Measurements from ENCODE around the gene CD93.

CD93 gene

DNA sequence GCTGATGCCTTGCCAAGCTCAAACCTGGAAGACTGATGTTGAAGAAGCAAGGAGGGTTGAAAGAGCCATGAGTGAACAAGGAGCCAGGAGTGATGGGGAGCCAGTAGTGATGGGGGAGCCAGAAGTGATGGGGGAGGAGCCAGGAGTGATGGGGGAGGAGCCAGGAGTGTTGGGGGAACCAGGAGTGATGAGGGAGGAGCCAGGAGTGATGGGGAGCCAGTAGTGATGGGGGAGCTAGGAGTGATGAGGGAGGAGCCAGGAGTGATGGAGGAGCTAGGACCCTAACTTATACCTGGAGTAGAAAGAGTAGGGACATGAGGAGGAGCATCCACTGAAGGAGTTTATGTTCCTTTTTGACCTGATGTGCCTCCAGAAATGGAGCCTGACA lies 14.6 kb upstream of the CD93 start:
- no peak for DNase-seq (ENCODE audit: insufficient read length, low spot score)
- no peak for FAIRE-seq

DNA sequence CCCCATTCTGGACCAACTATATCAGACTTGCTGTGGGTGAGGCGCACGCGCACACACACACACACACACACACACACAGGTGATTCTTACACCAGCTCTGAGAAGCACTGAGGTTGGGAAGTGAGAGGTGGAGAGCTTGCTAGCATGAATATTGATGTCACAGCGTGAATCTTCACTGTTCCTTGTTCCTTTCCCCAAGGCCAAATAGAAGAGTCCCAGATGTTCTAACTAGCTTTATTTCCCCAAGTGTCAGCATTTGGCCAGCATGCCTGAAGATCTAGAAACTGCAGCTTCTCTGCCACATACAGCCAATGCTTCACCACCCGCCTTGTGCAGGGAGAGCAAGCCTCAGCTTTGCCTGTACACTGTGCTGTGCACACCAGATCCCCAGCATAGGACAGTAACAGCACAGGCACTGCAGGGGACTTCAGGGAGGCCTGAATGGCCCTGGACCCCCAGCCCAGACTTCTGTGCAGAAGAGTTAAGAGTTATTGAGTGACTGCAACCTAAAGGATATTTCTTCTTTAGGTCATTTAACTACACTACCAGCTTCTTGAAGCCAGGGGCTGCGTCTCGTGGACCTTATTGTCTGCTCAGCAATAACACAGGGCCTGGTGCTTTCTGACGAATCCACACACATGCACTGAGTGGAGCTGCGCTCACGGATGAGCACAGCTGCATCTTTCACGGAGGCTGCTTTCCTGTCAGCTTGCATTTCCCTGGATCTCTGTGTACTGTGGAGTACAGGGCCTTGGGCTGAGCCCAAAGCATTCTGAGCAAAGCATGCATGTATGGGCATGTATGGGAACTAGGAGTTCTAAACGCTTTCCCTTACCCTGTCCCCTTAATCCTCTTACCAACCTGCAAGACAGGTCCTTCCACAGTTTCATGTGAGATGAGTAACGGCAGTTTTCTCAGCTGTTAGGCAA lies 13.9 kb upstream of the CD93 start:
- DNase-seq (ENCODE audit: insufficient read length, low spot score) = no peak
- no peak for FAIRE-seq

DNA sequence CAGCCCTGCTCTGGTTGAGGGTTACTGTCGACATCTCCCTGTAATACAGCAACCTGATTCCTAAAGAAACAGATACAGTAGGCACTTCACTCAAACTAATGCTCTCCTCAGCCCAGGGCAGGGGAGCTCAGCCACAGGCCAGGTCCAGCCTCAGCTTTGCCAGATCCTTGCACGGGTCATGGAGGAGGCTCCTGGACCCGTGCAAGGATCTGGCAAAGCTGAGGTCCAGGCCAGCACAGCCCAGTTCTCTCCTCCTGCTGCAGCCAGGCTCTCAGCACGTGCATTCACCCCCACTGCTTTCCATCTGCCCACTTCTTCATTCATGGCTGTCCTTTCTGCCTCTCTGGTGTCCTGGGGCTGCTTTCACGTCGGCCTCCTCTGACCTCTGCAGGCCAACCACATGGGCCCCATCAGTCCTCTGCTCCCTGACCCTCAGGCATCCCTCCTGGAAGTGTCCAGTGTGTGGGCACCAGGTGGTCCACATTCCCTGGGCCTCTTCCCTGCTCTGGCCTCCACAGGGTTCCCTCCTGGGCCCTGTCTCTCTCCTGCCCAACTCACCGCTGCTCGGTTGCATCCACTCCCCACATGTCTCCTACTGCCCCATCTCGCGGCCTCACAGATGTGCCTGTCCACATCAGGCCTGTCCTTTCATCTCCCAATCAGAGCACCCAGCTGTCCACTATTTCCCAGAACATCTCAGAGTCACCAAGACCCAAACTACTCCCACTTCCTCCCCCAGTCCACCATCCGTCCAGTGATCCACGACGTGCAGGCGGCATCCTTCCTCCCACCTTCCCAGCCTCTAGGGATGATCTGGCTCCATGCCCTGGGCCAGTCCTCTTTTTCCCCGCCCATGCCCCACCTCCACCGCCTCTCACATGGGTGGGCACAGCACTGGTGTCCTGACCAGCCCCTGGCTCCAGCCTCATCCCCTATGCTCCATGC lies 11.8 kb upstream of the CD93 start:
- FAIRE-seq (no peak), DNase-seq (ENCODE audit: insufficient read length, low spot score) (no peak)

DNA sequence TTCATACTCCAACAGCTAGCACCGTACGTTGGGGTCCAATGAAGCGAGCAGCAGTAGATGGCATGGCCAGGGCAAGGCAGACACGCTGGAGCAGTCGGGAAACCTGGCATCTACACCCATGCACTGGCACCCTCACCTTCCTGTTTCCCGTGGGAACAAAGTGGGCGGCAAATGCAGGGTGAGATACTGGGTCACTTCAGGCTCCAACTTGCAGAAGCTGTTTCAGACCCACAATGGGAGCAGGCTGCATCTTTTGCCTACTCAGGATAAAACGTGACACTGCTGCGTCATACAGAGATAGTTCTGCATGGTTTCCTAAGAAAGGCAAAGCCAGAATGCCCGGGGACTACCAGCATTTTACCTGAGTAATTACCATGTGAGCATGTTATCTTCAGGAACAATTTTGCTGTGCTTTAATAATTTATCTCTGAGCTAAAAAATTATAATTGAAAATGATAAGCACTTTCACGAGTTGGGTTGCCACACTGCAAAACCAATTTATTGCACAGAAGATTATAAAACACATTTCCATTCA lies 10.9 kb upstream of the CD93 start:
- no peak for FAIRE-seq
- no peak for DNase-seq (ENCODE audit: insufficient read length, low spot score)

DNA sequence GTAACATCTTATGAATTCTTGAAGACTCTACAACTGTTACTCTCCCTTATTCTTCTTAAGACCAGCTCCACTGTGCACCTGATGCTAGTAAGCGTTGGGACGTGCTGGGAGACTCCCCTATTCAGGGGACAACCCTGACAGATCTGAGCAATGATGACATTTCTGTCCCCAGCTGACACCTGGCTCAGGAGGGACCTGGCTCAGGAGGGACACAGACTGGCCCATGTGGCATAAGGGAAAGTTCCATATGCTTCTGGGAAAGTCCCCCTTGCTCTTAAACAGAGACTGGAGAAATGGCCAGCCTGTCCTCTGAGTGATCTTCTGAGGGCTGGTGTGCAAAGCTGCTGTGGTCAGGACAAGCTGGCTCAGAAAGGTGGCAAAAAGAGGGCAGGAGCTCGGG lies 10.0 kb upstream of the CD93 start:
- FAIRE-seq = no peak

DNA sequence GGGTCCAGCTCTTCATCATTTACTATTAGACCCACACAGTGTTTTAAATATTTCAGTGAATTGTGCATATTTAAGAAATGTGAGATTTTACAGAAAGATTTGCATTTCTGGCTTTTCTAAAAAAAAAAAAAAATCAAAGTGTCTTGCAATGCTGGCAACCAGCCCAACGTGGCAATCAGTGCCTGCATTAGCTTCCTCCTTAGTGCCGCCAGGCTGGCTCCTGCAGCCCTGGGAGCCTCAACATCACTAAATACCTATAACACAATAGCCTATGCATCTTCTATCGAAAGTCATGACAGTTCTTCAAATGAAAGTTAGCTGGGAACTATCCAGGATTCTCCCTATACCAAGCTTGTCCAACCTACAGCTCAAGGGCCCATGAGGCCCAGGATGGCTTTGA lies 9.4 kb upstream of the CD93 start:
- FAIRE-seq (no peak), DNase-seq (ENCODE audit: insufficient read length, low spot score) (no peak)

More for the DNA sequence above, 10.0 kb upstream of the CD93 start:
- no peak for DNase-seq (ENCODE audit: insufficient read length, low spot score)

DNA sequence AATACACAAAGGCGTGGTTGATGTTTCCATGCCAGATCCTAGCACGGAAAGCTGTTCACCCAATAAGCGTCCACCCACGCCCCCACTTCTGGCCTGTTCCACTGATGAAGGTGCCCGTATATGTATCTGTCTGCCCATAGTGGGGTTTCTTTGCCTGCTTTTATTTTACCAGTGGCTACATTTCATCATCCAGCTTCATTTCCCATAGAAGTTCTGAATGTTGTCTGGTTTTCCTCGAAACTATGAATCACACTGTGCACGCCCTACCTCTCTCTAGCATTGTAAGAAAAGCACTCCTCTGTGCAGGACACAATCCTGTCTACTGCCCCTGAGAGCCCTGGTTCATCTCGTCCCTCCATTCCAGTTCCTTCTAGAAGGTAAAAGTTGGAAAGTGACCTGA lies 8.8 kb upstream of the CD93 start:
- FAIRE-seq = no peak
- no peak for DNase-seq (ENCODE audit: insufficient read length, low spot score)

DNA sequence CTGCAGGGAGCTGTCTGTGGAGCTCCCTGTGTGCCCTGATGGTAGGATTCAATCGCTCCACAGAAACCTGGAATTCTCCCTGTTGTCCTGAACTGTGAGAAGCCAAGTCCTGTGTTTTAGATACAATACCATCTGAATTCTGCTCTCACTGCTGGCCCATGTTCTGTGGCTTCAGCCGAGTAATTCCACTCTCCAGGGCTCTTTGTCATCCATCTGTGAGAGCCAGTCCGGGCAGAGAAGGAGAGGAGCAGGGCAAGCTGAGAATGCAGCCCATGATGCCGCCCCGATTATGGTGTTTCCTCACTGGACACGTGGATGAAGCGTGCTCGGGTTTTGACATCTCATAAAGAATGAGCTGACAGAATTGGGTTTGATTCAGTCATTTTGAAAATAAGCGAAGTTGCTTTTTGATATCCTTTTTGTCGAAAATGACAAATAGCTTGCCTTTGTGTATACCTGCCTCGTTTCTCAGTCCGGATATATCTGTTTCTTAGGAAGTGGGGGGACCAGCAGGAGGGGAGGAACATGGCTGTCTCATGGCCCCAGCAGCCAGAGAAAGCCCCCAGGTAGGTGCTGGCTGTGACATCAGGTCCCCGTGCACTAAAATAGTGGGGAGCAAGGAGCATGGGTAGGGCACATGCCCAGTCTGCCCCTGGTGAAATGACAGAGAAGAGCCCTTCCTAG lies 8.2 kb upstream of the CD93 start:
- FAIRE-seq = no peak
- DNase-seq (ENCODE audit: insufficient read length, low spot score) = no peak

DNA sequence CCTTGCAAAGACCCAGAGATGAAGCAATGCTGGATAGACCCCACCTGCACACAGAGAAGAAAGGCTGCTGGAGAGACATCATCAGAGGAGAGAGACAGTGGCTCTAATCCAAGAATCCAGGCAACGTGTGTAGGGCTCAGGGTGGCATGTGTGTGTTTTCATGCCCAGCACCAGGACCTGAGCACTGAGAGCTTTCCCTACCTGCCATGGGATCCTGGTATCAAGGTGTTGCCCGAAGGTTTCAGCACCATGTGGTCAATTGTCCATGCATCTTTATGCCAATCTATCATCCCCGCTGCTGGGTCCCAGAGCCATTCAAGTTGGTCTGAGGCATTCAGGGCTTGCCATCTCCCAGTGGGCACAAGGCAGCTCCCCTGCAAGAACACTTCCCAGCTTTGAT lies 7.5 kb upstream of the CD93 start:
- DNase-seq (ENCODE audit: insufficient read length, low spot score) = no peak
- no peak for FAIRE-seq

DNA sequence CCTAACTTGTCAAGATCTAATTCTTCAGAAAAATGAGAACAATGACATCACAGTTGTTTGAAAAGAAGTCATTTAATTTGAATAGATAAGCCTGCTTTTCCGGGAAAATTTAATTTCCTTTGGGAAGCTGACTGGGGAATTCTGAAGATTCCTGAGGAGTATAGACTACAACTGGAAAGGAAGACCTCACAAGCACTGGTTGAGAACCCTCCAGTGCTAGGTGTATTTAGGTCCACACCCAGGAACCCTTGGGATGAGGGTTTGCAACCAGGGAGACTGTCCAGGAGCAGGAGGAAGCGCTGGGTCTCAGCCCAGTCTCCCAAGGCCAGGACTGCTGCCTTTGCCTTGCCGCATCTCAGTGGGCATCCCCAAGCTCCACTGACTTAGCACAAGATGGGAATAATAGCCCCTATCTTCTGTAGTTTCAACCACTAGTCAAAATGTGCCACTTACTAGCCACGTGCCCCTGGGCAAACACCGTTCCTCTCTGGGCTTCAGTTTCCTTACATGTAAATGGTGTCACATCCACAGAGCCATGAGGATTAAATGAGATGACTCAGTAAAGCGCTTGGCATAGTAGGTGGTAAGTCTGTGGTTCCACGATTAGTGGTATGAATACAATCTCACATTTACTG lies 6.9 kb upstream of the CD93 start:
- FAIRE-seq = no peak

DNA sequence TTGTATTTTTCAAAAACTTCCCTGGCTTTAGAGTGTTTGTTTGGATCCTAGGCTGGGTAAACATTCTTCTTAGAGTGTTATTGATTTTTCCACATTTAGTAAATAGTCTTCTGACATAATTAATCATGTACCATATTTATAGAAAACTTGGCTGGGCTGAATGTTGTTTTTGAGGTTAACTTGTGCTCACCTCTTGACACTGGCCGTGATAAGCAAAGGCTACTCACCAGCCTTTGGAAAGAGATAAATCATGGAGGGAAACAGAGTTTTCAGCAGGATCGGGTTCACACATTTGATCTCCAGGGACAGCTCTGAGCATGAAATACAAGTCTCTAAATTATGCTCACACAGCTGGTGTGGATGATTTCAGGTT lies 6.2 kb upstream of the CD93 start:
- DNase-seq (ENCODE audit: insufficient read length, low spot score) (no peak), FAIRE-seq (no peak)

More for the DNA sequence above, 6.9 kb upstream of the CD93 start:
- DNase-seq (ENCODE audit: insufficient read length, low spot score) = no peak

DNA sequence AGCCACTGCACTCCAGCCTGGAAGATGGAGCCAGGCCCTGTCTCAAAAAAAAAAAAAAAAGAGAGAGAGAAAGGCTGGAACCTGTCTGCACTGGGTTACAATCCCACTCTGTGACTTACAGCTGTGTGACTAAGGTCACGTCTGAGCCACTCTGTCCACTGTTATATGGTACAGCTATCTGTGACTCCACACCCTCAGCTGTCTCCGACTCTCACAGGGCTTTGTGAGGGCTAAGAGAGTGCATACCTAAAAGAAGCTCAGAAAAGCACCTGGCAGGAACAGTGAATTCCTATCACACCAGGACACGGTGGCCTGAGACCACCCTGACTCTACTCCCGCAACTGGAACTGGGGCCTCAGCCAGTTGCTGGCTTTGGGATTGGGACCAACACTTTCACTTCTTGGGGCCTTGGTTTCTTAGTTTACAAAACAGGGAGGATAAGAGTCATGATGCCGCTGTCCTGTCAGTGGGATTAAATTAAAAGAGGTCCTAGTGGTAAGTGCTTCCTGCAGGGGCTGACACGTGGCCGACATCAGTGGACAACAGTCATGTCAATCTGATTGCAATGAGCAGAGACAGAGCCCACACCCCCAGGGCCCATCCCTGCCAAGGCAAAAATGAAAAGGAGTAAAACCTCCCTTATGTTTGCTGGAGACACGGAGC lies 5.7 kb upstream of the CD93 start:
- no peak for DNase-seq (ENCODE audit: insufficient read length, low spot score)
- no peak for FAIRE-seq

DNA sequence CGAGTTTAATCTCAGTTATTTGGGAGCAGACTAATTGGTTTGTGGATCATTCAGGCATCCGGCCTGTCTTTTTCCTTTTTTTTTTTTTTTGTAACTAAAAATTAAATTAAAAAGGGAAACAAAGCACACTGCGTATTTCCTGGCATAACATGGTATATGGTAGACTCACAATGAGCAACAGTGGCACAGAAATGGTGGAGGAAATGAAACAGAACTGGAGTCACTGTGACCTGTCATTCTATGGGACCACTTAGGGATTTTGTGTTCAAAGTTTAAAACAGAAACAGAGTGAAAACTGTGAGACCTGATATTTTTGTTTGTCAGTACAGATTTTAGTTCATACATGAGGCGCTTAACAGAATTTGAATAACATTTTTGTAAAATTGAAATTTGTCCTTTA lies 4.8 kb upstream of the CD93 start:
- FAIRE-seq = no peak
- no peak for DNase-seq (ENCODE audit: insufficient read length, low spot score)

DNA sequence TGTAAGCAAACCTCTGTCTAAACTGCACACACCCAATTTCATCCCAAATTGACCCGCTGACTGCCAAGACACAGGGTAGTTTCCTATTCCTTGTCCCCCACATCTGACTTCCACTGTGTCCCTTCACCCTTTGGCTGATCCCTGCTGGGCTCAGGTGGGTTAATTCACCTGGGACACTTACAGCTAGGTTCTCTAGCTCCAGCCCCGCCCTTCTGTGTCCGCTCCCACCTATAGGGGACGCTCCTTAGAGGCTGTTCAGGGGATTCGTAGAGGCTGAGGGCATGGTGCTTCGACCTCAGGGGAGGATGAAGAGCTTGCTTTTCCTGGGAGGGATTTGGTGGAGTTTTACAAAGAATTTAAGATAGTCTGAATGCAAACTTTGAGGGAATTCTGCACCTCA lies 4.0 kb upstream of the CD93 start:
- no peak for FAIRE-seq
- DNase-seq (ENCODE audit: insufficient read length, low spot score) = no peak

DNA sequence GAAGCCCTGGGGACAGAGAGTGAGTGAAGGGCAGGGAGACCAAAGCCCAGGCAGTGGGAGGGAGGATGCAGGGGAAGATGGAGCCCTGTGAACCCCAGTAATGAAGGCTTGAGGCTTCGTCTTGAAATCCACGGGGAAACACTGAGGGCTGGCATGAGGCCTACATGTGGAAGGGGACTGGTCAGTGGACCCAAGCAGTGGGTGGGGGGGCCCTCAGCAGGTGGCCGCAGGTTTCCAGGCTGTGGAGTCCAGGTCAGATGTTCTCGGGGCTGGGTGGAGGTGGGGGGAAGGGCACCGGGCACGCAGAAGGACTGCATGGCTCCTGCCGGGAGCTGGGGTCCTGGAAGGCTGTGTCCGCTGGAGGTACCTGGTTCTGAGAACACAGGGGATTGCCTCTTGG lies 2.7 kb upstream of the CD93 start:
- DNase-seq (ENCODE audit: insufficient read length, low spot score) (no peak), FAIRE-seq (no peak)

DNA sequence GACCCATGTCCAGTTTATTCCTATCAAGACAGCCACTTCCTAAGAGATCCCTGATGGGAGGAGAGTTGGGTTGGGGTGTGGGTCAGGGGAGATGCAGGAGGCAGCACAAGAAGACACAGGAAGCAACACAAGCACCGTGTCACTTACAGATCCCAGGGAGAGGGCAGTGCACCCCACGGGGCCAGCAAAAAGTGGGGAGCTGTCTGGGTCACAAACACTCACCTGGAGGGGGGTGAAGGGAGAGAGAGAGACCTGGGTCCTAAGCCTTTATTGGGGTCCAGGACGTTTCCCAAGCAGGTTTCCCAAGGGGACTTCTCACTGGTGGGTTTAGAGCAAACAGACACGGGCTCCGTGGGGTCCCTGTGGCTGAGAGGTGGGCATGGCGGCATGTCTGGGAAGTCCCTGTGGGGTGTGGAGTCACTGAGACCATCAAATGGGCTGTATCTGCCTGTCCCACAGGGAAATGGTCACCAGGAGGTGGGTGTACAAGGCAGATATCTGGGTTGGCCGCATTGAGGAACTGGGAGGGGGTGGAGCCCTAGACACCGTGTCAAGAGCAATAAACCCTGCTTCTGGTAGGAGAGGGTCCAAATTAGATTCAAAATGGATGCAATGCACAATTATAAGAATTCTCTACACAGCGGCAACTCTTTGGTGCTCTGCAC lies 1.6 kb upstream of the CD93 start:
- DNase-seq (ENCODE audit: insufficient read length, low spot score) = no peak
- FAIRE-seq = no peak

DNA sequence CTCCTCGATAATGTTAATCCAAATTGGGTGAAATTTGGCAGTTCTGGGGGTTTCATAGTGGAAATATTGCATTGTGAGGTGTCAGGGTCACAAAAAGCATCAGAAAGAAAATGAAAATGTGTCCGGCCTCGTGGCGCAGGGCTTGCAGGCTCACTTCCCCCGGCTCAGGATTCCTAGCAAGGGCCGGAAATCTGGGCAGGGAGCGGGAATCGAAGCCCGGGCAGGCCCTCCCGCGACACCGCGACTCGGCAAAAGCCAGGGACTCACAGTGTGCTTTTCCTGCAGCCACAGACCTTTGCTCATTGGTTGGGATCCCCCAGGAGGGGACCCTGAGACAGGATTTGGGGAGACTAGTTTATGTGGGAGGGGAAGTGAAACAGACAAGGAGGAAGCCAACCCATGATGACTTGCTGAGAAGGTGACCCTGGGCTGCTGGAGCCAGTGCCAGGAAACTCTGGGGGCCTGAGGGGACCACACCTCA lies 847 bp upstream of the CD93 start:
- DNase-seq (ENCODE audit: insufficient read length, low spot score) (no peak), FAIRE-seq (no peak)

DNA sequence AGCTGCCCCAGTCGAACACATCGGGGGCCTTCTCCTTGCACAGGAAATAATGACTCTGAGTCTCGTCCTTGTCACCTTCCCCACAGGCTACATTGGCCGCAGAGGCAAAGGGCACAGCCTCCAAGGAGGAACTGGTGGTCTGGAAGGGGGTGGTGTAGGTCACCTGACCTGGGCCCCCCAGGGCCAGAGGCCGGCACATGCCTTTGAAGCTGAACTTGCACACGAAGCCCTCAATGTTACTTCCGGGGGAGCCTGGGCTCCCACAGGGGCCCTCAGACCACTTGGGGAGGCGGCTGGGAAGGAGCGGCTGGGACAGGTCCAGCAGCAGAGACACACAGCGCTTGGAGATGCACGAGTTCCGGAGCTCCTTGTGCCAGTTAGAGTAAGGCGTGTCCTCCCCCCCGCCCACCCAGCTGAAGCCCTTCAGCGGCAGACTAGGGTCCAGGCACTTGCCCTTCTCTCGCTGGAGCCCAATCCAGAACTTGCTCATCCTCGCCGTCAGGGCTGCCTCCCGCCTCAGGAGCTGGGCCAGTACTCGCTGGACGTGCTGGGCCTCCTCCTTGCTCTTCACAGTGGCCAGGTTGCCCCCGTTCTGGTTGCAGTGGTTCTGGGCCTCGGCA lies 578 bp downstream of the CD93 start:
- no peak for FAIRE-seq

DNA sequence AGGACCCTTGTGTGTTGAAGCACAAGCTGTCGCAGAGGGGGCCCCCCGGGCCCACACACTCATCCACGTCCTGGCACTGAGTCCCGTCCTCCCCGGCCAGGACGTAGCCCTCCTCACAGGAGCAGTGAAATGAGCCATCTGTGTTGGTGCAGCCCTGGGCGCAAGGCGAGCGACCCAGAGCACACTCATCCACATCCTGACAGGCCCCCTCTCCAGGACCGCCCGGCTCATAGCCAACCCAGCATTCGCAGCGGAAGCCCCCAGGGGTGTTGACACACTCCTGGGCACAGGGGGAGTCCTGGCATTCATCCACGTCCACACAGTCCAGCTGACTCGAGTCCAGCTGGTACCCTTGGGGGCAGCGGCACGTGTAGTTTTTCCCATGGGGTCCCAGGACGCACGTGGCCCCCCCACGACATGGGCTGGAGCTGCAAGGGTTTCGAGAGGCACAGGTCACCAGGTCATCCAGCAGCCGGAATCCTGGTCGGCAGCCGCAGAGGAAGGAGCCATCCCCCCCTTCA lies 1.2 kb downstream of the CD93 start:
- FAIRE-seq = no peak

More for the DNA sequence above, 578 bp downstream of the CD93 start:
- DNase-seq (ENCODE audit: insufficient read length, low spot score) = no peak

More for the DNA sequence above, 1.2 kb downstream of the CD93 start:
- no peak for DNase-seq (ENCODE audit: insufficient read length, low spot score)

Data from HTR-8/SVneo (cell line).